CD4-positive, alpha-beta memory T cell (primary cell): ENCODE data around the gene STRA8. TPM values are rescaled to one million over a fixed set of nuclear protein-coding genes. Genes with fewer than 3 reads are reported as not detected.

ENCODE experiments used
- CTCF ChIA-PET: fragments of 350-600 bp; sonication (Branson Sonifier 250); formaldehyde crosslinking; loops from one replicate; lab custom pipeline; 2021; ENCODE audit warnings: inconsistent platforms; ENCODE audit not compliant: partially characterized antibody; lab: Charles Lee
- POLR2A ChIA-PET: fragments of 350-600 bp; sonication (Branson Sonifier 250); formaldehyde crosslinking; loops from one replicate; lab custom pipeline; 2021; ENCODE audit not compliant: partially characterized antibody; lab: Charles Lee
- DNase-seq, 5 donors: peaks; one replicate each; pipeline versions ENCODE4 v3.0.0 to v3.0.0-alpha.2; 2020 to 2022; ENCODE audit warnings: mixed read lengths in 1 of 5
- H3K27ac ChIP-seq: one replicate; pipeline ENCODE4 v1.7.0; 2013; ENCODE audit warnings: low read depth, low read length
- H3K27me3 ChIP-seq: 2 replicates; pipeline ENCODE4 v1.7.0; 2013; ENCODE audit warnings: mild to moderate bottlenecking, low read length, moderate library complexity; ENCODE audit not compliant: insufficient read depth
- H3K36me3 ChIP-seq: 2 replicates; pipeline ENCODE4 v1.7.0; 2013; ENCODE audit warnings: mild to moderate bottlenecking, low read length, moderate library complexity; ENCODE audit not compliant: insufficient read depth
- H3K4me1 ChIP-seq: 2 replicates; pipeline ENCODE4 v1.7.0; 2013; ENCODE audit warnings: mild to moderate bottlenecking, low read length, moderate library complexity; ENCODE audit not compliant: insufficient read depth
- H3K4me3 ChIP-seq, 2 donors: one replicate each; pipeline ENCODE4 v1.7.0; 2013; ENCODE audit warnings: low read length in 2 of 2, mild to moderate bottlenecking in 1 of 2
- H3K9me3 ChIP-seq, 2 donors: one replicate each; pipeline ENCODE4 v1.7.0; 2013; ENCODE audit warnings: low read length in 2 of 2, control low read depth in 1 of 2; ENCODE audit not compliant: control insufficient read depth in 1 of 2
- H3K27ac Mint-ChIP-seq, 7 donors: one replicate each; pipeline ENCODE4 v1.8.0; 2020 to 2021; ENCODE audit warnings: mixed read lengths in 7 of 7, mild to moderate bottlenecking in 6 of 7, inconsistent platforms in 3 of 7, moderate library complexity in 3 of 7
- H3K27me3 Mint-ChIP-seq, 2 donors: one replicate each; pipeline ENCODE4 v1.8.0; 2020 to 2021; ENCODE audit warnings: mixed read lengths in 2 of 2
- H3K36me3 Mint-ChIP-seq, 2 donors: one replicate each; pipeline ENCODE4 v1.8.0; 2020 to 2021; ENCODE audit warnings: mixed read lengths in 2 of 2, inconsistent platforms in 1 of 2, mild to moderate bottlenecking in 1 of 2
- H3K4me1 Mint-ChIP-seq, 4 donors: one replicate each; pipeline ENCODE4 v1.8.0; 2020 to 2021; ENCODE audit warnings: mixed read lengths in 4 of 4, mild to moderate bottlenecking in 1 of 4
- H3K4me3 Mint-ChIP-seq, 8 donors: one replicate each; pipeline ENCODE4 v1.8.0; 2020 to 2021; ENCODE audit warnings: mixed read lengths in 8 of 8, mild to moderate bottlenecking in 7 of 8, moderate library complexity in 6 of 8, inconsistent platforms in 3 of 8
- H3K9me3 Mint-ChIP-seq, 8 donors: one replicate each; pipeline ENCODE4 v1.8.0; 2020 to 2021; ENCODE audit warnings: mixed read lengths in 8 of 8, mild to moderate bottlenecking in 5 of 8, inconsistent platforms in 3 of 8, moderate library complexity in 1 of 8
- intact Hi-C: fragments of 100-400 bp; cut with micrococcal nuclease; formaldehyde crosslinking; loops from one replicate; pipeline ENCODE4 v1.15.1; 2023
- polyA plus RNA-seq, 2 donors: library from polyadenylated mRNA; unstranded; fragments of 300-500 nt; fragmentation: Illumina TruSeq; gene quantifications; one replicate each; pipeline ENCODE4 v1.2.3, GENCODE V29; 2021
- total RNA-seq, 2 experiments: library from RNA; stranded (reverse); gene quantifications; one replicate each; pipeline ENCODE4 v1.2.3, GENCODE V29; 2021

The STRA8 gene
- total and polyA plus RNA-seq, 4 experiments from 2014 or later: not detected

DNA sequence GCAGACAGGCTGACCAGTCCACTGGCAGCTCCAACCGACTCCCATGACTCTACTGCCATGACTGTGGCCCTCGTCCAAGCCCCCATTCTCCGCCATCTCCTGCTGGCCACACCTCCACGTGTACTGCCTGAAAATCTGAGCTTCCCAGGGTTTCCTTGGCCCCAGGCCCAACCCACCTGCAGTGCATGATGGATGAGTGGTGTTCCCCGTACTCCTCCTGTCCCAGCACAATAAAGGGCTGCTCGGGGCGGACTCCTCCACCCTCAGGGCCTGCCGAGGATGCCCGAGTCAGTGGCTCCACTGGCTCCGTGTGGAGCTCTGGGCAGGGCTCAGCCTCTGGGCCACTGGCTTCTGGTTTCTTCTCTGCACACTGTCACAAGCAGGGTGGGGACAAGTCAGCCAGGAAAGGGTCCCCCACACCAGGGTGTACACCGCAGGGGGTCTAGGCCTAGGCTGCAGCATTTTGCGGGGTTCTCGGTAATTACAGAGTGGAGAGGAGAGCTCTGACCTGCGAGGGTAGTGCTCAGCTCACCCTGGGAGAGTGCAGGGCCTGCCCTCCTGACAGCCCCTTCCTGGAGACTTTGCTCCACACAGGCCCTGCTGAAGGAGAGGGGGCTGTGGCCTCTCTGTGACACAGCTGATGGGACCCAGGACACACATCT is 37.5 kb upstream of the STRA8 start:
- H3K27ac ChIP-seq: no peak overlapping the region
- POLR2A ChIA-PET: no interaction called here
- DNase-seq: no peak
- no peak overlapping the region for H3K4me3 Mint-ChIP-seq
- H3K4me1 Mint-ChIP-seq: peaks cover 0 to 5% (median 2%) of the 10 kb centered on the region in 4 donors
- no peak overlapping the region for H3K4me3 ChIP-seq
- H3K9me3 Mint-ChIP-seq: no peaks in the 10 kb centered on the region
- CTCF ChIA-PET: interaction anchor here (1.3 kb wide), 1 partner anchor 9 kb away, joined by 4 read pairs; no protein-coding TSS in a partner anchor
- peaks cover 41% of the 10 kb centered on the region for H3K36me3 ChIP-seq
- peaks cover 65 to 88% of the 10 kb centered on the region in 2 donors for H3K36me3 Mint-ChIP-seq
- no peaks in the 10 kb centered on the region for H3K27me3 Mint-ChIP-seq
- H3K27ac Mint-ChIP-seq: no peak overlapping the region
- H3K4me1 ChIP-seq: no peaks in the 10 kb centered on the region
- H3K27me3 ChIP-seq: no peaks in the 10 kb centered on the region
- no peaks in the 10 kb centered on the region for H3K9me3 ChIP-seq
- intact Hi-C loops: no loop called here

DNA sequence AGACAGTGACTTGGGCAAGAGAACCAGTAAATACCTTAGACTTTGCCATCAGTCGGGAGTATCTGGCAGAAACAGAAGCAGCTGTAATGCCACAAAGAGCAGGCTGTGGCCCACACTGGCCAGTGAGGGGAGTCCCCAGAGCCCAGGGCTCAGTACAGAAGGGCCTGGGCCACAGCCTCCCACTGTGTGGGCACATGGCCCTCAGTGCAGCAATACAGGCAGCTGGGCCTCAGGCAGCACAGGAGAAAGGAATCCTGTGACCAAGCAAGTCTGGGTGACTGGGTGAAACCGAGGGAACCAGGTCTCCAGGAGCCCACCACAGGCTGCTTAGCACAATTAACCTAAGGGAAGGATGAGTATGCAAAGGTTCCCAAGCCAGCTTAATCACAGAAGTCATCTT is 36.3 kb upstream of the STRA8 start:
- CTCF ChIA-PET: interaction anchor here (1.1 kb wide), 2 partner anchors 12 to 448 kb away, joined by 3 to 4 read pairs; no protein-coding TSS in a partner anchor
- peaks cover 4 to 9% (median 7%) of the 10 kb centered on the region in 4 donors for H3K4me1 Mint-ChIP-seq
- Histone ChIP-seq H3K27me3 (no peaks in the 10 kb centered on the region), H3K4me3 (no peak overlapping the region), H3K27ac (no peak overlapping the region), H3K9me3 (no peaks in the 10 kb centered on the region), H3K36me3 (peaks cover 43% of the 10 kb centered on the region), H3K4me1 (no peaks in the 10 kb centered on the region)
- peaks cover 65 to 91% of the 10 kb centered on the region in 2 donors for H3K36me3 Mint-ChIP-seq
- no peak overlapping the region for H3K4me3 Mint-ChIP-seq
- intact Hi-C loops: no loop called here
- no peaks in the 10 kb centered on the region for H3K27me3 Mint-ChIP-seq
- H3K27ac Mint-ChIP-seq: no peak overlapping the region
- POLR2A ChIA-PET: interaction anchor here (1.2 kb wide), 1 partner anchor 13 kb away, joined by 4 read pairs; no protein-coding TSS in a partner anchor
- H3K9me3 Mint-ChIP-seq: no peaks in the 10 kb centered on the region
- DNase-seq: no peak

DNA sequence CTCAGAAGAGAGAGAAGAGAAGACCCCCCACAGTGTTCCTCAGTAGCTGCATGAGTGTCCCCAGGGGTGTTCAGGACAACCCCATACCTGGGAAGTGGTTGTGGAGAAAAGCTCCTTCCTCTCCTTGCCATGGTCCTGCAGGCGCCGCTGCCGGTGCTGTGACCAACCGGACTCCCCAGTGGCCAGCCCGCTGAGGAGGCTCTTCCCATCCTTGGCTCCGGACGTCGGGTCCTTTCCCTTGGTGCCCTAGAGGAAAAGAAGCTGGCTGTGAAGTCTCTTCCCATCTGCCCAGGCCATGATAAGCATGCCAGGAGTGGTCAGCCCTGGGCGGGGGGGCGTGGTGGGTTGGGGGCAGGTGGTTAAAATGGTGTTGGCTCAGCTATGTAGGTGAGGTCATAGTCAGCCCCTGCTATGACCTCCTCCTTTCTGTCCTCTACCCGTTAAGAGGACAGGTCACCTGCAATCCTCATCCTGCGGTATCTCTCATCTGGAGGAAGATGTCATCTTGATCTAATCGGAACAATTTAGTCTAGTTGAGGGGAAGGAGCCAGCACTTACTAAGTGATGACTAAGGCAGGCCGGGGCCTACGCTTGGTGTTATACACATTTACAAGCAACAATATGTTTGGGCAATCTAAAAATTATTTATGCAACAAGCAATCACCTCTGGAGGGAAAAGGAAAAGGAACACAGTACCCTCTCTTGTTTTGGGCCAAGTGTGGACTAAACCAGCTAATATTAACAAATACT is 35.6 kb upstream of the STRA8 start:
- Mint-ChIP-seq H3K4me3 (peak overlapping the region in 1 of 8 donors; percentile 41), H3K27me3 (no peaks in the 10 kb centered on the region), H3K9me3 (no peaks in the 10 kb centered on the region), H3K36me3 (peaks cover 64 to 91% of the 10 kb centered on the region in 2 donors), H3K27ac (no peak overlapping the region), H3K4me1 (peaks cover 6 to 11% (median 8%) of the 10 kb centered on the region in 4 donors)
- no peaks in the 10 kb centered on the region for H3K27me3 ChIP-seq
- no peak overlapping the region for H3K4me3 ChIP-seq
- ChIA-PET POLR2A (interaction anchor here (1.2 kb wide), 1 partner anchor 12 kb away, joined by 4 read pairs; no protein-coding TSS in a partner anchor), CTCF (interaction anchor here (1.1 kb wide), 1 partner anchor 12 kb away, joined by 3 read pairs; no protein-coding TSS in a partner anchor)
- H3K4me1 ChIP-seq: no peaks in the 10 kb centered on the region
- no peak for DNase-seq
- no peaks in the 10 kb centered on the region for H3K9me3 ChIP-seq
- H3K27ac ChIP-seq: no peak overlapping the region
- intact Hi-C loops: no loop called here
- H3K36me3 ChIP-seq: peaks cover 39% of the 10 kb centered on the region

DNA sequence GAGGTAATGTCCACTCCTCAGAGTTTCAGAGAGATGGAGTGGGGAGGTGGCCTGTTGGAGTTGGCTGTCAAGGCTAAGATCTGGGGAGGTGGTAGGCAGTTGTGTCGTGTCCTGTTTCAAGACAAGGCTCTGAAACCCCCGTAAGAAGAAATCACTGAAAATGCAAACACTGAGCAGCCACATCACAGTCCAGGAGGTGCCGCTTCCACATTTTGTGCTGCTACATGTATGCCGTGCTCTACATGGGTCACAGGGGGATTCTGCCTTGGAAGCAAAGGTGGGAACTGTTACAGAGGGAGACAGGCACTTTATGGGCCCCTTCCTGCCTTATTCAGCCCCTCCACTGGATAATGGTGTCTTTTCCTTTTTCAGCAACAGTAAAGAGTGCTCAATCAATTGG is 34.2 kb upstream of the STRA8 start:
- Mint-ChIP-seq H3K36me3 (peaks cover 64 to 89% of the 10 kb centered on the region in 2 donors), H3K27ac (peak overlapping the region in 1 of 7 donors; percentile 21), H3K4me3 (no peak overlapping the region), H3K27me3 (no peaks in the 10 kb centered on the region), H3K9me3 (no peaks in the 10 kb centered on the region), H3K4me1 (peaks cover 6 to 16% (median 8%) of the 10 kb centered on the region in 4 donors)
- Histone ChIP-seq H3K27ac (no peak overlapping the region), H3K27me3 (no peaks in the 10 kb centered on the region), H3K36me3 (peaks cover 33% of the 10 kb centered on the region), H3K4me1 (no peaks in the 10 kb centered on the region), H3K9me3 (no peaks in the 10 kb centered on the region), H3K4me3 (no peak overlapping the region)
- DNase-seq: no peak
- POLR2A ChIA-PET: no interaction called here
- intact Hi-C loops: no loop called here
- CTCF ChIA-PET: no interaction called here

DNA sequence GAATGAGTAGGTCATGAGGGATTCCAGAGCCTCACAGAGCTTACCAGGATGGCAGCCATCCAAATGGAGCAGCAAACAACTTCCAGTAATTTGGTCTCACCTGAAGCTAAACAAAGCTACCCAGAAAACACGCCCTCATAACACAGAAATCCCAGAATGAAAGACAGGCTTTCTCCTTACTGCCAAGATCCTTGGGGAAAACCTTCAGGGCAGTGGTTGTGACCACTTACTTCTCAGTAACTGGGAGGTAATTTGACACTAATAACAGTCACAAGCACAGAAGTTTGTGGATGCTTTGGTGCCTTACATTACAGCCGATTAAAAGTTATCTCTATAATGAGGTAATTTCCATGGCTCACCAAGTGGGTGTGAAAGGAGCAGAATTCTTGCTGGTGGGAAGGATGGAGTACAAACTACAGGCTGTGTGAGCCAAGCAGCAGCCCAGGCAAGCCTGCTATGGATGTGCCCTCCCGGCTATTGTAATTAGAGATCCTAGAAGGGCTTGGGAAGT is 32.8 kb upstream of the STRA8 start:
- Histone ChIP-seq H3K4me3 (no peak overlapping the region), H3K4me1 (no peaks in the 10 kb centered on the region), H3K36me3 (peaks cover 28% of the 10 kb centered on the region), H3K9me3 (no peaks in the 10 kb centered on the region), H3K27me3 (no peaks in the 10 kb centered on the region), H3K27ac (no peak overlapping the region)
- peaks cover 65 to 86% of the 10 kb centered on the region in 2 donors for H3K36me3 Mint-ChIP-seq
- ChIA-PET POLR2A (no interaction called here), CTCF (no interaction called here)
- H3K27ac Mint-ChIP-seq: no peak overlapping the region
- no peaks in the 10 kb centered on the region for H3K27me3 Mint-ChIP-seq
- no peaks in the 10 kb centered on the region for H3K9me3 Mint-ChIP-seq
- intact Hi-C loops: no loop called here
- H3K4me3 Mint-ChIP-seq: no peak overlapping the region
- DNase-seq: no peak
- peaks cover 7 to 16% (median 10%) of the 10 kb centered on the region in 4 donors for H3K4me1 Mint-ChIP-seq

DNA sequence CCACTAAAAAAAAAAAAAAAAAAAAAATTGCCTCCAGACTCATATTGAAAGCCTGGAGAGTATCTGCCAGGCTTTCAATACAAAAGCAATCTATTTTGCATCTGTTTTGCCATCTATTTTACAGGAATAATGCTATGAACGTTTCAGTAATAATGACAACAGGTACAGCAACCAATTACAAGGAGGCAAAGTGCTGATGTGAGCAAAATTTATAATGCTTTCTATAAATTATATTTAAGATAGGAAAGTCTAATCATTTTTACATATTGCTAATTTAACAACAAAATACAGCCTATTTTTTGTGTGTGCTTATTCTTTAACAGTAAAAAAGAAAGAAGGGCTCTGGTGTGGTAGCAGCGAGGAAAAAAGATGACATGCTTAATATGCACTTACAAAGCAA is 32.3 kb upstream of the STRA8 start:
- ChIA-PET CTCF (no interaction called here), POLR2A (no interaction called here)
- Mint-ChIP-seq H3K4me1 (peaks cover 9 to 16% (median 10%) of the 10 kb centered on the region in 4 donors), H3K27me3 (no peaks in the 10 kb centered on the region), H3K9me3 (no peaks in the 10 kb centered on the region), H3K27ac (no peak overlapping the region), H3K36me3 (peaks cover 68 to 85% of the 10 kb centered on the region in 2 donors), H3K4me3 (no peak overlapping the region)
- Histone ChIP-seq H3K27me3 (no peaks in the 10 kb centered on the region), H3K4me3 (no peak overlapping the region), H3K27ac (no peak overlapping the region), H3K9me3 (no peaks in the 10 kb centered on the region), H3K4me1 (no peaks in the 10 kb centered on the region), H3K36me3 (peaks cover 28% of the 10 kb centered on the region)
- intact Hi-C loops: no loop called here
- no peak for DNase-seq

DNA sequence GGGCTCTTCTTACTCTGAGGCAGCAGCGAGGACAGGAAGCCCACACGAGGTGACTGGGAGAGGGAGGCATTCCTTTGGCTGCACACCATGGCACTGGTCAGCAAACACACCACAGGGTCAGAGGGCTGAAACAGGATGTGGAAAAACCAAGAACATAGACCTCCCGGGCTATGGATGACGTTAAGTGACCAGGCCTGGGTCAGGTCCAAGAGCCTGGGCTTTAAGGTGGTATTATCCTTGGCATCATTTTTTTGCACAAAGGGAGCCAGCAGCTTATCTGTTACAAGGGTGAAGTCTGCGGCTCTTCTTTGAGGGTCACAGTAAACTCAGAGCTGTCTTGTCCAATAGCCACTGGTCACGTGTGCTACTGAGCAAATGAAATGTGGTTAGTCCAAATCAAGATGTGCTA is 29.3 kb upstream of the STRA8 start:
- Mint-ChIP-seq H3K27ac (no peak overlapping the region), H3K9me3 (no peaks in the 10 kb centered on the region), H3K36me3 (peaks cover 56 to 69% of the 10 kb centered on the region in 2 donors), H3K4me3 (no peak overlapping the region), H3K27me3 (no peaks in the 10 kb centered on the region), H3K4me1 (peaks cover 17 to 37% (median 22%) of the 10 kb centered on the region in 4 donors)
- H3K9me3 ChIP-seq: no peaks in the 10 kb centered on the region
- peaks cover 13% of the 10 kb centered on the region for H3K36me3 ChIP-seq
- peaks cover 12% of the 10 kb centered on the region for H3K4me1 ChIP-seq
- ChIA-PET CTCF (interaction anchor here (1.1 to 1.5 kb wide), 2 partner anchors 9 to 70 kb away, joined by 3 to 4 read pairs; no protein-coding TSS in a partner anchor), POLR2A (no interaction called here)
- H3K27me3 ChIP-seq: no peaks in the 10 kb centered on the region
- H3K4me3 ChIP-seq: no peak overlapping the region
- H3K27ac ChIP-seq: no peak overlapping the region
- intact Hi-C loops: no loop called here
- no peak for DNase-seq
